HG03103 (cell line): ENCODE measurements around the gene ADAM12.

Source experiments
- ATAC-seq: cut with Tn5 transposase; IDR thresholded peaks from one replicate; pipeline ENCODE4 v1.9.1; 2021; ENCODE audit warnings: low read depth; ENCODE audit not compliant: unreplicated experiment

ADAM12 gene

GRCh38 chr10:126387931-126388911 is at the start of gene ADAM12:
ADAM12 (minus strand) TSS chr10:126388477; CDS start chr10:126388145, 332 bp downstream.
- ATAC-seq, result no peak

GRCh38 chr10:126437635-126438406 is 49.5 kb upstream of the ADAM12 start:
- no peak for ATAC-seq

DNA sequence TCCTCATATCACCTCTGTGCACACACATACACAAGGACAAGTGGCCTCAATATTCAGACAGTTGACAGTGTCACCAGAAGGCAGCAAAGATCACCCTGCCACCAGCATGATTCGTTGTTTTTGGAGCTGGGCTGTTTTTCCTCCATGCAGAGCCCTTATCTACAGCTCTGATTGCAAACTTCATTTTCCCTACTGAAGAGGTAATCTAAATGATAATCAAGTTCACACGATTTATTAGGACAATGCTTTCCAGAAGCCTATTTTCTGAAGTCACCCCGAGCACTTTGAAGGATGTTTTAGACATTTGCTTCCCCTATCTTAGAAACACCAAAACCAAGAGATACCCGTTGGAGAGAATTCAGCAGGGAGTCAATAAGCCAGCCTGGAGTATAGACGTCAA is 46.0 kb upstream of the ADAM12 start:
- ATAC-seq, result no peak

GRCh38 chr10:126433351-126433750 is 45.1 kb upstream of the ADAM12 start:
- ATAC-seq, result no peak

DNA sequence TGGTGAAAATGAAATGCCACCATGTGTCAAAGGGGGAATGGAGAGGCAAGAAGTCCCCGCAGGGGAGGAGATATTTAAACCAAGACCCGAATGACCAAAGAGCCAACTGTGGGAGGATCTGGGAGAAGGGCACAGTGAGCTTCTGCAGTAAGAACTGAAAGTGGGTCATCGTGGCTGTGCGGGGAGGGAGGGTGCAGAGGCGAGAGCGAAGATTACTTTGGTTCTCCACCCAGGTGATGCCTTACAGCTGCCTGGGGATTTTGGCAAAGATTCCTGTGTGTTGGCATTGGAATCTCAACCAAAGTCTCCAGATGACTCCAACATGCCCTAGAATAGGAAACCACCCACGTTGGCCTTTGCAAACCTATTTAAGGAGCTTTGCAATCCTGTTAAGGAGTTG is 44.2 kb upstream of the ADAM12 start:
- ATAC-seq, result no peak

GRCh38 chr10:126431816-126432215 is 43.5 kb upstream of the ADAM12 start:
- ATAC-seq, result no peak

- ATAC-seq, result no peak
These were observed 42.2 kb upstream of the ADAM12 start for GRCh38 chr10:126430512-126430911.

GRCh38 chr10:126429275-126429674 is 41.0 kb upstream of the ADAM12 start:
- ATAC-seq, result no peak

DNA sequence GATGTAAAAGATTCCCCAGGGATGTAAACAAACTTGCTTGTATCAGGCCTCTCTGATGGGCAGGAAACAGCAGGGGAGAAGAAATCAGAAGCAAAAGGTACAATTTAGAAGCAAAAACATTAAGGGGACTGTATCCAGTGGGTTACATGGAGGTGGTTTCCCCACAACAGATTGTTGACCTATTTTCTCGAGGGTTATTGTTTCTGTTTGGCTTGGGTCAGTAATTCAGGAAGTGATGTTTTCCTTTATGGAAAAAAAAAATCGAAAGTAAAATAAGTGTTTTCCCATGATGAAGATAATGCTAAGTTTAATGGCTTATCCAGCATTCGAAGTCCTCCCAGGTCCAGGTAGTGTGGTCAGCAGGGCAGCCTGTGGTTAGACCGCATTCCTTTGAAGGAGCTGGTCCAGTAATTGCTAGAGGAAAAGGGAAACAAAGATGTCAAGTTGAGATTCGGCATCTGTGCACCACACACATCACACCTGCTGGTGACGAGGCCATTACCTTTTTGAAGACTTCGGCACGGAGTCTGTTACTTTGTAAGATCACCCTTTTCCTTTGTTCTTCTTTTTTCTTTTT is 37.3 kb upstream of the ADAM12 start:
- no peak for ATAC-seq

- no peak for ATAC-seq
These were observed 36.8 kb upstream of the ADAM12 start for GRCh38 chr10:126425032-126425431.

GRCh38 chr10:126423732-126424491 is 35.6 kb upstream of the ADAM12 start:
- no peak for ATAC-seq

DNA sequence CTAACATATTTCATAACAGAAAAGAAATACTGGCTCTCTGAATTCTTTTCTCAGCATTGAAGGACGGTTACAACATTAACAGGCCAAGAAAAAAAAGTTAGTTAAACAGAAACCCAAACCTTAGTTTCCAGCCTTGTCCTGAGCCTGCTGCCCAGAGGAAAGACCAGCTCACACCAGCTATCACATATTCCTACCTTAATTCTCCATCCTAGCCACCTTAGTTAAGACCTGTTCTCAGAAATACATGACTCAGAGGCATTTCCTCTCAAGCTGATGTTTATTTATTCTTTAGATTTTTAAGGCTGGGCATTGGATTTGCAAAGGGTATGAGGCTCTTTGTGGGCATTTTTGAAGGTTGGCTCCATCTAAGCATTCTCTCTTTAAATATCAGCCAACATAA is 34.3 kb upstream of the ADAM12 start:
- ATAC-seq, result no peak

- ATAC-seq, result no peak
These were observed 33.5 kb upstream of the ADAM12 start for GRCh38 chr10:126421756-126422256.

GRCh38 chr10:126420567-126421300 is 32.5 kb upstream of the ADAM12 start:
- ATAC-seq, result no peak

DNA sequence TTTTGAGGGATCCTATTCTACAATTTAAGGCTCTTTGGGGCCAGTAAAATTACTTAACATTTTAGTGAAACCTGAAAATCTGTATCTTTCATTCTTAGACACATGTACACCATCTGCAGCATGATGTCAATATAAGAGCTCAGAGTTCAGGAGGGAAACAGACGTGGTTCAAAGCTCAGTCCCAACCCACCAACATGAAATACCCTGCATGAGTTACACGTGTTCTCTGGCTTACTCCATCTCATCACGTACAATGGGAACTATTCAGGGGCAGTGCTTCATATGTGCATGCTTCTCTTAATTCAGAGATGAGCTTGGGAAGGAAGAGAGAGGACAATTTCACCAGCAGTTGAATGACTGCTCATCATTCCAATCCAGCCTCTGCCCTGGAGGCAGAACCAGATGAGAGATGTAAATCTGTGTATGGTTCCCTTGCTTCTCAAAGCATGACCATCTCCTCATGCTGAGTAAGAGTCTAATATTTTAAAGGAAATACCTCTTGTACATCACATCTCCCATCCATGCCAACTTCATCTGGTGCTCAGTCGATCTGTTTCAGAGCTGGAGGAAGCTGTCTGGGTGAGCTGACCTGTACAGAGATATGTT is 29.0 kb upstream of the ADAM12 start:
- no peak for ATAC-seq

GRCh38 chr10:126409821-126410220 is 21.5 kb upstream of the ADAM12 start:
- ATAC-seq, result no peak

- ATAC-seq, result no peak
These were observed 20.8 kb upstream of the ADAM12 start for GRCh38 chr10:126408953-126409641.

- ATAC-seq, result no peak
These were observed 19.6 kb upstream of the ADAM12 start for GRCh38 chr10:126407831-126408230.
